ENCODE results near the gene ACTN1. TPM values are rescaled to one million over a fixed set of nuclear protein-coding genes. Genes with fewer than 3 reads are reported as not detected.

ACTN1 gene
- total RNA-seq, 1 donor from 2014 or later: 90.5 TPM

- DNase-seq (no peak), ATAC-seq (no peak)
- intact Hi-C loops (cut with micrococcal nuclease): no loop called here
Measured at GRCh38 chr14:68956724-68957123, 22.4 kb downstream of the ACTN1 start.

GRCh38 chr14:68955851-68956179 is 23.3 kb downstream of the ACTN1 start:
- ATAC-seq (no peak), DNase-seq (no peak)
- intact Hi-C loops (cut with micrococcal nuclease): no loop called here

- ATAC-seq: peak; percentile 3
- intact Hi-C loops (cut with micrococcal nuclease): no loop called here
- no peak for DNase-seq
Measured at GRCh38 chr14:68955164-68955850, 23.8 kb downstream of the ACTN1 start.

GRCh38 chr14:68953196-68953555 is 25.9 kb downstream of the ACTN1 start:
- ATAC-seq: no peak
- intact Hi-C loops (cut with micrococcal nuclease): no loop called here
- no peak for DNase-seq

- ATAC-seq (peak; percentile 64), DNase-seq (peak; percentile 62)
- intact Hi-C loops (cut with micrococcal nuclease): no loop called here
Measured at GRCh38 chr14:68952531-68953195, 26.4 kb downstream of the ACTN1 start.

GRCh38 chr14:68951800-68952530 is 27.1 kb downstream of the ACTN1 start:
- ATAC-seq (peak; percentile 46), DNase-seq (peak; percentile 76)

GRCh38 chr14:68951035-68951797 is 27.9 kb downstream of the ACTN1 start:
- ATAC-seq (peak; percentile 29), DNase-seq (peak; percentile 82)
- intact Hi-C loops (cut with micrococcal nuclease): no loop called here

More at GRCh38 chr14:68951800-68952530, 27.1 kb downstream of the ACTN1 start:
- intact Hi-C loops (cut with micrococcal nuclease): no loop called here

GRCh38 chr14:68950111-68950510 is 29.0 kb downstream of the ACTN1 start:
- ATAC-seq (no peak), DNase-seq (no peak)
- intact Hi-C loops (cut with micrococcal nuclease): no loop called here

- ATAC-seq (no peak), DNase-seq (no peak)
- intact Hi-C loops (cut with micrococcal nuclease): no loop called here
Measured at GRCh38 chr14:68949601-68949965, 29.5 kb downstream of the ACTN1 start.

GRCh38 chr14:68948686-68949600 is 30.2 kb downstream of the ACTN1 start:
- ATAC-seq (peak; percentile 1), DNase-seq (no peak)

GRCh38 chr14:68947802-68948201 is 31.3 kb downstream of the ACTN1 start:
- DNase-seq: peak; percentile 82
- peak; percentile 71 for ATAC-seq
- intact Hi-C loops (cut with micrococcal nuclease): no loop called here

More at GRCh38 chr14:68948686-68949600, 30.2 kb downstream of the ACTN1 start:
- intact Hi-C loops (cut with micrococcal nuclease): no loop called here

- intact Hi-C loops (cut with micrococcal nuclease): no loop called here
- no peak for DNase-seq
- no peak for ATAC-seq
Measured at GRCh38 chr14:68946489-68946822, 32.6 kb downstream of the ACTN1 start.

GRCh38 chr14:68945585-68946488 is 33.3 kb downstream of the ACTN1 start:
- intact Hi-C loops (cut with micrococcal nuclease): no loop called here
- ATAC-seq: no peak
- no peak for DNase-seq

- DNase-seq (no peak), ATAC-seq (no peak)
Measured at GRCh38 chr14:68945190-68945584, 33.9 kb downstream of the ACTN1 start.

GRCh38 chr14:68944162-68944561 is 34.9 kb downstream of the ACTN1 start:
- intact Hi-C loops (cut with micrococcal nuclease): no loop called here
- DNase-seq: no peak

More at GRCh38 chr14:68945190-68945584, 33.9 kb downstream of the ACTN1 start:
- intact Hi-C loops (cut with micrococcal nuclease): no loop called here

GRCh38 chr14:68943107-68943506 is 36.0 kb downstream of the ACTN1 start:
- DNase-seq: no peak
- intact Hi-C loops (cut with micrococcal nuclease): no loop called here
- ATAC-seq: no peak

More at GRCh38 chr14:68944162-68944561, 34.9 kb downstream of the ACTN1 start:
- no peak for ATAC-seq

- DNase-seq (no peak), ATAC-seq (no peak)
- intact Hi-C loops (cut with micrococcal nuclease): no loop called here
Measured at GRCh38 chr14:68942296-68943035, 36.6 kb downstream of the ACTN1 start.
